NCI-H2196 (cell line): ENCODE data around the gene TAGLN2.
"Not testable (repeated sequence)": the region's sequence is repeated elsewhere in the genome, so short reads cannot be mapped to it uniquely, and the experiment has no call there.

Experiments used
- DNase-seq: peaks from one replicate; lab custom pipeline; 2025; ENCODE audit not compliant: unreplicated experiment; lab: John Stamatoyannopoulos, UW

Gene TAGLN2

GRCh38 chr1:159902541-159902940, 22.8 kb downstream of the TAGLN2 start:
- no peak for DNase-seq

- DNase-seq: no peak
These were observed 24.4 kb downstream of the TAGLN2 start for GRCh38 chr1:159900755-159901360.

- peak; percentile 92 for DNase-seq
These were observed 25.1 kb downstream of the TAGLN2 start, which contains the start of gene CFAP45 for GRCh38 chr1:159900086-159900680. Gene CFAP45, minus strand, starts transcription at chr1:159900165. Its CDS starts 67 bp downstream, at chr1:159900098.

GRCh38 chr1:159899634-159900033, 25.7 kb downstream of the TAGLN2 start:
- DNase-seq: not testable (repeated sequence)

- DNase-seq: no peak
These were observed 26.8 kb downstream of the TAGLN2 start for GRCh38 chr1:159898527-159898926.

GRCh38 chr1:159897962-159898361, 27.3 kb downstream of the TAGLN2 start:
- DNase-seq: no peak

- no peak for DNase-seq
These were observed 28.8 kb downstream of the TAGLN2 start for GRCh38 chr1:159896546-159896930.

- DNase-seq: no peak
These were observed 29.3 kb downstream of the TAGLN2 start for GRCh38 chr1:159895836-159896545.

- DNase-seq: no peak
These were observed 30.0 kb downstream of the TAGLN2 start for GRCh38 chr1:159895286-159895685.

- DNase-seq: no peak
These were observed 32.4 kb downstream of the TAGLN2 start for GRCh38 chr1:159892944-159893343.

- DNase-seq: peak; percentile 86
These were observed 33.8 kb downstream of the TAGLN2 start for GRCh38 chr1:159891275-159892157.

GRCh38 chr1:159890390-159890789, 34.9 kb downstream of the TAGLN2 start:
- no peak for DNase-seq

- DNase-seq: no peak
These were observed 35.5 kb downstream of the TAGLN2 start for GRCh38 chr1:159889821-159890252.

- no peak for DNase-seq
These were observed 36.1 kb downstream of the TAGLN2 start for GRCh38 chr1:159889202-159889601.

GRCh38 chr1:159884296-159884695, 41.0 kb downstream of the TAGLN2 start:
- DNase-seq: no peak

GRCh38 chr1:159883134-159883533, 42.2 kb downstream of the TAGLN2 start:
- no peak for DNase-seq

- no peak for DNase-seq
These were observed 42.8 kb downstream of the TAGLN2 start for GRCh38 chr1:159882527-159882862.

- DNase-seq: peak; percentile 94
These were observed 43.4 kb downstream of the TAGLN2 start for GRCh38 chr1:159881622-159882526.

- no peak for DNase-seq
These were observed 44.9 kb downstream of the TAGLN2 start for GRCh38 chr1:159880430-159880829.

- no peak for DNase-seq
These were observed 45.3 kb downstream of the TAGLN2 start for GRCh38 chr1:159879977-159880376.
